ENCODE results near the gene CDH23.

The CDH23 gene

GRCh38 chr10:71531485-71532446, 135.0 kb downstream of the CDH23 start:
- no peak for DNase-seq (ENCODE audit: extremely low read depth in 1 of 2, low read depth in 1 of 2)

- no peak for DNase-seq (ENCODE audit: extremely low read depth in 1 of 2, low read depth in 1 of 2)
These were observed 136.2 kb downstream of the CDH23 start for GRCh38 chr10:71532878-71533277.

- DNase-seq (ENCODE audit: extremely low read depth in 1 of 2, low read depth in 1 of 2) = no peak
These were observed 137.2 kb downstream of the CDH23 start for GRCh38 chr10:71533936-71534335.

GRCh38 chr10:71534568-71535194, 138.0 kb downstream of the CDH23 start:
- no peak for DNase-seq (ENCODE audit: extremely low read depth in 1 of 2, low read depth in 1 of 2)

GRCh38 chr10:71536332-71536731, 139.6 kb downstream of the CDH23 start:
- no peak for DNase-seq (ENCODE audit: extremely low read depth in 1 of 2, low read depth in 1 of 2)

- DNase-seq (ENCODE audit: extremely low read depth in 1 of 2, low read depth in 1 of 2) = no peak
These were observed 140.4 kb downstream of the CDH23 start for GRCh38 chr10:71537125-71537524.

GRCh38 chr10:71537681-71538080, 141.0 kb downstream of the CDH23 start:
- DNase-seq (ENCODE audit: extremely low read depth in 1 of 2, low read depth in 1 of 2) = no peak

GRCh38 chr10:71538608-71539260, 142.0 kb downstream of the CDH23 start:
- DNase-seq (ENCODE audit: extremely low read depth in 1 of 2, low read depth in 1 of 2) = no peak

GRCh38 chr10:71539442-71540118, 142.9 kb downstream of the CDH23 start:
- no peak for DNase-seq (ENCODE audit: extremely low read depth in 1 of 2, low read depth in 1 of 2)

GRCh38 chr10:71542478-71542877, 145.8 kb downstream of the CDH23 start:
- no peak for DNase-seq (ENCODE audit: extremely low read depth in 1 of 2, low read depth in 1 of 2)

GRCh38 chr10:71543608-71544170, 147.0 kb downstream of the CDH23 start:
- no peak for DNase-seq (ENCODE audit: extremely low read depth in 1 of 2, low read depth in 1 of 2)

- DNase-seq (ENCODE audit: extremely low read depth in 1 of 2, low read depth in 1 of 2) = no peak
These were observed 148.3 kb downstream of the CDH23 start for GRCh38 chr10:71545001-71545400.

- no peak for DNase-seq (ENCODE audit: extremely low read depth in 1 of 2, low read depth in 1 of 2)
These were observed 149.5 kb downstream of the CDH23 start for GRCh38 chr10:71546220-71546619.

- no peak for DNase-seq (ENCODE audit: extremely low read depth in 1 of 2, low read depth in 1 of 2)
These were observed 150.6 kb downstream of the CDH23 start for GRCh38 chr10:71547312-71547711.

- no peak for DNase-seq (ENCODE audit: extremely low read depth in 1 of 2, low read depth in 1 of 2)
These were observed 151.4 kb downstream of the CDH23 start for GRCh38 chr10:71547876-71548846.

GRCh38 chr10:71549766-71550533, 153.2 kb downstream of the CDH23 start:
- no peak for DNase-seq (ENCODE audit: extremely low read depth in 1 of 2, low read depth in 1 of 2)

- DNase-seq (ENCODE audit: extremely low read depth in 1 of 2, low read depth in 1 of 2) = no peak
These were observed 153.9 kb downstream of the CDH23 start for GRCh38 chr10:71550628-71551027.

GRCh38 chr10:71551970-71552369, 155.2 kb downstream of the CDH23 start:
- no peak for DNase-seq (ENCODE audit: extremely low read depth in 1 of 2, low read depth in 1 of 2)

GRCh38 chr10:71553432-71553831, 156.7 kb downstream of the CDH23 start:
- DNase-seq (ENCODE audit: extremely low read depth in 1 of 2, low read depth in 1 of 2) = no peak

Measured in activated CD8-positive, alpha-beta memory T cell treated with anti-CD3 and anti-CD28 coated beads for 1 hour (primary cell).